Fibroblast of the aortic adventitia (primary cell): ENCODE results near the gene NEO1. TPM values are rescaled to one million over a fixed set of nuclear protein-coding genes. Genes with fewer than 3 reads are reported as not detected.

Experiments used
- DNase-seq: peaks from one replicate; pipeline ENCODE4 v3.0.0-alpha.2; 2010; ENCODE audit warnings: low read depth
- H3K4me3 ChIP-seq: 2 replicates; pipeline ENCODE4 v1.5.1; 2011; ENCODE audit warnings: low read depth, mild to moderate bottlenecking, control low read depth, low read length, moderate library complexity
- total RNA-seq: library from RNA; depleted of rRNA; stranded (reverse); fragments of >200 nt; gene quantifications from 2 replicates; pipeline ENCODE4 v1.2.3, GENCODE V29; 2012; ENCODE audit warnings: low replicate concordance
- TF ChIP-seq, protein P1 (sequence below): IDR thresholded peaks from 2 replicates; pipeline ENCODE4 v1.5.1; 2011; ENCODE audit warnings: mild to moderate bottlenecking, low read length, control low read depth, inconsistent platforms; ENCODE audit not compliant: insufficient read depth

Gene NEO1
- total RNA-seq, 1 donor, result 26.2 TPM

DNA sequence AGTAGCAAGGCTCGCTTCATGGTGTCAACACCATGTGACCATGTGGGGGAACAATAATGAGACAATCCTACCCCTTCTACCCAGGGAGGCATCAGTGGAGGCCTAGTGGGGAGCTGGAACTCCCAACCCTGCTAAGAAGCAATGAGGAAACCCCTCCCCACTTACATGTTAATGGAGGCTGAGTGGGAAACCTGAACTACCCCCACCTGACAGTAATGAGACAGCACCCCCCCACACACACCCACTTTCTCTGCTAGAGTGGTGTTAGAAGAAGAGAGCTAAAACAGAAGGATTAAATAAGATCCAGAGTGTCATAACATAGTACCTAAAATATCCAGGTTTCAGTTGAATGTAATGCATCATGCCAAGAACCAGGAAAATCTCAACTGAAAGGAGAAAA is 78.6 kb downstream of the NEO1 start:
- DNase-seq, result no peak
- TF ChIP-seq, protein P1, sequence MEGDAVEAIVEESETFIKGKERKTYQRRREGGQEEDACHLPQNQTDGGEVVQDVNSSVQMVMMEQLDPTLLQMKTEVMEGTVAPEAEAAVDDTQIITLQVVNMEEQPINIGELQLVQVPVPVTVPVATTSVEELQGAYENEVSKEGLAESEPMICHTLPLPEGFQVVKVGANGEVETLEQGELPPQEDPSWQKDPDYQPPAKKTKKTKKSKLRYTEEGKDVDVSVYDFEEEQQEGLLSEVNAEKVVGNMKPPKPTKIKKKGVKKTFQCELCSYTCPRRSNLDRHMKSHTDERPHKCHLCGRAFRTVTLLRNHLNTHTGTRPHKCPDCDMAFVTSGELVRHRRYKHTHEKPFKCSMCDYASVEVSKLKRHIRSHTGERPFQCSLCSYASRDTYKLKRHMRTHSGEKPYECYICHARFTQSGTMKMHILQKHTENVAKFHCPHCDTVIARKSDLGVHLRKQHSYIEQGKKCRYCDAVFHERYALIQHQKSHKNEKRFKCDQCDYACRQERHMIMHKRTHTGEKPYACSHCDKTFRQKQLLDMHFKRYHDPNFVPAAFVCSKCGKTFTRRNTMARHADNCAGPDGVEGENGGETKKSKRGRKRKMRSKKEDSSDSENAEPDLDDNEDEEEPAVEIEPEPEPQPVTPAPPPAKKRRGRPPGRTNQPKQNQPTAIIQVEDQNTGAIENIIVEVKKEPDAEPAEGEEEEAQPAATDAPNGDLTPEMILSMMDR, result no peak
- no peak overlapping the region for H3K4me3 ChIP-seq

DNA sequence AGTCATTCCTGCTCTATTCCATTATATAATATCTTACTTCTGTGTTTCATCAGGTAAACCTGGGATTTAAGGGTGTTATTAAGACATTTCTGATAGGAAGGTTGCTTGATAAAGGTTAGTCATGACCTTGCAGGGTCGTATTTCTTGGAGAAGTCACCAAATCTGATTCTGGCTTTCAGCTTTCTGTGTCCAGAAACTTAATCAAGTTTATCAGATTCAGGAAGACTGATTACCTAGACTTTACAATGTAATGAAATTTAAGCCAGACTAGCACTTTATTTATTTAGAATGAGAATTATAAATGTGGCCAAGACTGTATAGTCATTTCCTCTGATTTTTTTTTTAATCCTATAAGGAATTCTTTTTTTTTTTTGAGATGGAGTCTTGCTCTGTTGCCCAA is 81.9 kb downstream of the NEO1 start:
- TF ChIP-seq, protein P1, result no peak

DNA sequence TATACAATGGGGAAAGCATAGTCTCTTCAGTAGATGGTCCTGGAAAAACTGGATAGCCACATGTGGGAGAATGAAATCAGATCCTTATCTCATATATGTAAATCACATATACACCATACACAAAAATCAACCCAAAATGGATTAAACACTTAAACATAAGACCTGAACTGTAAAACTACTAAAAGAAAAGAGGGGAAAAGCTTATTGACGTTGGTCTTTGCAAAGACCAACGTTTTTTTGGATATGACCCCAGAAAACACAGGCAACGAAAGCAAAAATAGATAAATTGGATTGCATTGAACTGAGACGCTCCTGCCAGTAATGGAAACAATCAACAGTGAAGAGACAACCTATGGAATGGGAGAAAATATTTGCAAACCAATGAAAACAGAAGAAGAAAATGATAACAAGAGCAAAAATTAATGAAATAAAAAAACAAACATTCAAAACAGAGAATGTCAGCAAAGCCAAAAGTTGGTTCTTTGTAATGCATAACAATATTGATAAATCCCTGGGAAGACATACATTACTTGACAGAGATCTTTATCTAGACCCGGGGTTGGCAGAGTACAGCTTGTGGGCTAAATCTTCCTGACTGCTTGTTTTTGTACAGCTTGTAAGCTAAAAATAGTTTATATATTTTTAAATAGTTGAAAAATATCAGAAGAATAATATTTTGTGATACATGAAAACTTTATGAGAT is 86.9 kb downstream of the NEO1 start:
- DNase-seq, result no peak
- no peak overlapping the region for H3K4me3 ChIP-seq
- TF ChIP-seq, protein P1, result no peak

More for the DNA sequence above, 81.9 kb downstream of the NEO1 start:
- H3K4me3 ChIP-seq, result no peak overlapping the region
- DNase-seq, result no peak

DNA sequence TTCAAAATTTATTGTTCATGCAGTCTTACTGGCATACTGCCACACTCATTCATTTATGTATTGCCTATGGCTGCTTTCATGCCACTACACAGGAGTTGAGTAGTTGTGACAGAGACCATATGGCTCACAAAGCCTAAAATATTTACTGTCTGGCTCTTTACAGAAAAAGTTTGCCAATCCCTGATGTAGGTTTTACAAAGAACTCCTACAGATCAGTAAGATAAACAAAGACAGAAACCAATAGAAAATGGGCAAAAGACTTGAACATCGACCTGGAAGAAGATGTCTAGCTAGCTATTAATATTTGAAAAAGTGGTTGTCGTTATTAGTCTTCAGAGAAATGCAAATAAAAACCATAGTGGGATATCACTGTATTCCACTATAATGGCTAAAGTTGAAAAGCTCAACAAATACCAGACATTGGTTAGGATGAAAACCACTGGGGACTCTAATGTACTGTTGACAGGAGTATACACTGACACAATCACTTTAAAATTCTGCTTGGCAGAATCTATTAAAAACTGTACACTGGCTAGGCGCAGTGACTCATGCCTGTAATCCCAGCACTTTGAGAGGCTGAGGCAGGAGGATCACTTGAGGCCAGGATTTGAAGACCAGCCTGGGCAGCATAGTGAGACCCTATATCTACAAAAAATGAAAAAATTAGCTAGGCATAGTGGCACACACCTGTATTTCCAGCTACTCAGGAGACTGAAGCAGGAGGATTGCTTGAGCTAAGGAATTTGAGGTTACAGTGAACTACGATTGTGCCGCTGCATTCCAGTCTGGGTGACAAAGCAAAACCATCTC is 87.7 kb downstream of the NEO1 start:
- no peak overlapping the region for H3K4me3 ChIP-seq
- DNase-seq, result peak; percentile 27
- TF ChIP-seq, protein P1, result no peak

DNA sequence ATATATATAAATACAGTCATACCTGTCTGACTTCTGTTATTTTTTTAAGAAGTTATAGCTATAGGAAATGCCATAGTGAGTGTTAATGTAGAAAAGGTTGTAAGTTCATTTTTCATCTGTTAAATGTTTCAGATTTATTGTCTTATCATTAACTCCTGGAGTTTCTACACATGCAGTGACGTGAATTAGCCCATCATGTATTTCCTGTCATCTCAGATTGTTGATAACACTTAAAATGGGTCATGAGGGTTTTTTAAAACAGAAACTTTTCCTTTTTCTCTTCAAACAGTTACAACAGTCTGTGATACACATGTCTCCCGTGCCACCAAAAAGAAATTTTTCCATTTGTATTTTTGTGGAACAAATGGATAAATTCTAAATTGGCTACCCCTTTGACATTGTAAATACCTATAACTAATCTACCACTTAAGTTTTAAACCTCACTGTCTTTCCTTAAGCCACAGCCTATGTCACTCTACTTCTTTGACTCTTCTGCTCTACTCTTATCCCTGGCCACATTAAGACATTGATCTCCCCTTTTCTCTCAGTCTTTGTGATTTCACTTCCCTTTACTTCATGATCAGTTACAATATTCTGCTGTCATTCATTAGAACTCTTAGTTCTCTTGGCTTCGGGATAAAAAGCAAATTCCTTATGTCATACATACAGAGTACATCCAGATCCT is 89.1 kb downstream of the NEO1 start:
- no peak overlapping the region for H3K4me3 ChIP-seq
- DNase-seq, result no peak
- TF ChIP-seq, protein P1, result no peak

DNA sequence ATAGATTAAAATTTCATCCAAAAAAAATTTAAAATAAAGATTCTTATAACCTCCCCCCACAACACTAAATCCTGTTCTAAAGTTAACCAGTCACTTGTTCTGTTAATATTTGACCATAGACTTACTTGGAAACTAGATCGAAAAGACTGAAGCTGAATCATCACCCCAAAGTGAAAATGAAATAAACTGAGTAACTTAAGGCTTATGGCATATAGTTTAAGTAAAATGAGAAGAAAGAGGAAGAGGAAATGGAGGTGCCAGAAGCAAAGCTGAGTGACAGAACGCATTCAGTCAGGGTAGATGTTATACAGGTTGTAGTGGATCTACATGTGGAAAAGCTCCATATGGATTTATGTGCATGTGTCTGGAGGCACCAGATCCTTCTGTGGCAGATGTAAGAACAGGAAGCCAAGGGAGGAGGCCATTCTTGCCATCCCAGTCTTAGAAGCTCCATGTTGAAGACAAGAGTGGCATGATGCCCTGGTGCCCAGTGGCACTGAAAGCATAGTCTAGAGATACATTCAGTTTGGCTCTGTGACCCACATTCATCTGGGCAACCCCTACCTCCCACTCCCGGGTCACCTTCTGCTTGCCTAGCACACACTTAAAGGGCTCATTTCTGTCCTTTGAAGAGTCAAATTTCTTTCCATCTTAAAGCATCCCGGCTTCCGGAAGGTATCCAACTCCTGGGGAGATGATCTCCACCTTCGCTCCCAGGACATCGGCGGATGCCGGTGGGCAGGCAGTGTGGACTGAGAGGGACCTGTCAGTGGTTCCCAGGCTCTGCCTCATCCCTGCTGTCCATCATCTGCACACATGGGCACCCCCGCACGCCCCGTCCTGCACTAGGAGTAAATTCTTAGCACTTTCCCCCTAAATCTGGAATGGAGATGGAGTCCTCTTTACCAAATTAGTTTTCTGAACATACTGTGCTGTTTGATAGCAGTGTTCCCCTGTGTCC is 90.8 kb downstream of the NEO1 start:
- H3K4me3 ChIP-seq, result no peak overlapping the region
- no peak for DNase-seq
- TF ChIP-seq, protein P1, result no peak
